ENCODE measurements around the gene HNRNPH1. TPM values are rescaled to one million over a fixed set of nuclear protein-coding genes. Genes with fewer than 3 reads are reported as not detected.

Gene HNRNPH1
- total RNA-seq, 4 donors from 2014 or later, result 459 to 991 (median 620) TPM

DNA sequence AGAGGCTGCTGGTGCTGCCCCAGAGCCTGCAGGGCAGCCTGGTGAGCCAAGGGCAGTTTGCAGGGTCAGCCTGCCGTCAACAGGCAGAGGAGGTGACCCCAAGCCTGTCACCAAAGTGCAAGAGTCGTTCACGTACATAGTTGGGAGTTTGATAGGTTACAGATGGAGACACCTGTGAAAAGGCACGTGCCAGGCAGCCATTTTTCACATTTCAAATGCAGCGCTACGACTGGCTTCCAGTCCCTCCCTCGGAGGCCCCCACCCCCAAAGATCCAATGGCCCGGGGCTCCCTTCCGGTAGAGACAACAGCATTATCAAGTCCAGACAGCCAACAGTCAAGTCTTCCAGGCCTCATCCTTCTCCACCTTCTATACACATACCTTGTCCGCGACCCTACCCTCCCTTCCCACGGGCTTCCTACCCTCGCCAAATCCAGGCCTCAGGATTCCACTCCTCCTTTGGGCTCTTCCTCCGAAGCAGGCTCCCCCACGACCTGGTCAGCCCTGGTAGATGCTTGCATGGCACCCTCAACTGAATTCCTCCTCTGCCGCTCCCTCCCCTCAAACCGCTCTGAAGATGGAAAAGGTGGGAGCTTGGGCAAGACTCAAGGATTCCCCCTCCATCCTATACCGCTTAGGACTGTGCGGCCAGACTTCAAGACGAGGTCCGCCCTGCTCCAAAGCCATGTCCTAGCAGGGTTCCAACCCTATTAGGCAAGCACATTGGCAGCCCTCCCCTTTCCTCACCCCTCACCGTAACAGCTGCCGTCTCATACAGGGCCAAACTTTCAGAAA lies 13.2 kb downstream of the HNRNPH1 start:
- TF ChIP-seq POLR2A (IDR thresholded peaks at IDR 0.05), result no peak
- TF ChIP-seq, protein P1, sequence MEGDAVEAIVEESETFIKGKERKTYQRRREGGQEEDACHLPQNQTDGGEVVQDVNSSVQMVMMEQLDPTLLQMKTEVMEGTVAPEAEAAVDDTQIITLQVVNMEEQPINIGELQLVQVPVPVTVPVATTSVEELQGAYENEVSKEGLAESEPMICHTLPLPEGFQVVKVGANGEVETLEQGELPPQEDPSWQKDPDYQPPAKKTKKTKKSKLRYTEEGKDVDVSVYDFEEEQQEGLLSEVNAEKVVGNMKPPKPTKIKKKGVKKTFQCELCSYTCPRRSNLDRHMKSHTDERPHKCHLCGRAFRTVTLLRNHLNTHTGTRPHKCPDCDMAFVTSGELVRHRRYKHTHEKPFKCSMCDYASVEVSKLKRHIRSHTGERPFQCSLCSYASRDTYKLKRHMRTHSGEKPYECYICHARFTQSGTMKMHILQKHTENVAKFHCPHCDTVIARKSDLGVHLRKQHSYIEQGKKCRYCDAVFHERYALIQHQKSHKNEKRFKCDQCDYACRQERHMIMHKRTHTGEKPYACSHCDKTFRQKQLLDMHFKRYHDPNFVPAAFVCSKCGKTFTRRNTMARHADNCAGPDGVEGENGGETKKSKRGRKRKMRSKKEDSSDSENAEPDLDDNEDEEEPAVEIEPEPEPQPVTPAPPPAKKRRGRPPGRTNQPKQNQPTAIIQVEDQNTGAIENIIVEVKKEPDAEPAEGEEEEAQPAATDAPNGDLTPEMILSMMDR (IDR thresholded peaks at IDR 0.05), result no peak
- no peaks in the 10 kb centered on the region for H3K27me3 ChIP-seq
- peaks cover 78 to 82% of the 10 kb centered on the region in 2 donors for H3K36me3 ChIP-seq
- 82 to 89% methylated on average over 21 to 23 of the region's 23 CpGs for WGBS, 2 donors
- H3K4me3 ChIP-seq (replicated peaks in 1 of 3), result no peak overlapping the region
- peak overlapping the region; percentile 27 to 63 (median 49) for H3K27ac ChIP-seq
- no peak for DNase-seq
- peaks cover 15 to 35% of the 10 kb centered on the region in 2 donors for H3K4me1 ChIP-seq
- intact Hi-C loops (cut with DNase I), result no loop called here
- no peaks in the 10 kb centered on the region for H3K9me3 ChIP-seq

DNA sequence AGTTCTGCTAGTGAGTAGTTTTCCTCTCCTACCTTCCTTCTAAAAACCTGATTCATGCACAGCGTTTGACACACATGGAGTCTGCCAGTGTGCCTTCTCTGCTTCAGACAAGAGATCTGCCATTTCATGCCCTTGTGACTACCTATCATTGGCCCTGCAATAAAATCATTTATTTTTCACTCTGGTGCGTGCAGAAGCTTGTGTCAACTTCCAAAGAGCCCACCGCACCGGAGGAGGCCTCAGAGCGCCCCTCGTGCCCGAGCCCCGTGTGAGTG lies 13.7 kb downstream of the HNRNPH1 start:
- Histone ChIP-seq H3K27me3 (no peaks in the 10 kb centered on the region), H3K4me3 (replicated peaks in 1 of 3) (no peak overlapping the region), H3K36me3 (peaks cover 73 to 78% of the 10 kb centered on the region in 2 donors), H3K4me1 (peaks cover 15 to 35% of the 10 kb centered on the region in 2 donors), H3K27ac (peak overlapping the region; percentile 27 to 63 (median 49)), H3K9me3 (no peaks in the 10 kb centered on the region)
- 70 to 80% methylated on average over 8 of the region's 8 CpGs for WGBS, 2 donors
- intact Hi-C loops (cut with DNase I), result no loop called here
- TF ChIP-seq, protein P1 (IDR thresholded peaks at IDR 0.05), result no peak
- TF ChIP-seq POLR2A (IDR thresholded peaks at IDR 0.05), result no peak
- no peak for DNase-seq

DNA sequence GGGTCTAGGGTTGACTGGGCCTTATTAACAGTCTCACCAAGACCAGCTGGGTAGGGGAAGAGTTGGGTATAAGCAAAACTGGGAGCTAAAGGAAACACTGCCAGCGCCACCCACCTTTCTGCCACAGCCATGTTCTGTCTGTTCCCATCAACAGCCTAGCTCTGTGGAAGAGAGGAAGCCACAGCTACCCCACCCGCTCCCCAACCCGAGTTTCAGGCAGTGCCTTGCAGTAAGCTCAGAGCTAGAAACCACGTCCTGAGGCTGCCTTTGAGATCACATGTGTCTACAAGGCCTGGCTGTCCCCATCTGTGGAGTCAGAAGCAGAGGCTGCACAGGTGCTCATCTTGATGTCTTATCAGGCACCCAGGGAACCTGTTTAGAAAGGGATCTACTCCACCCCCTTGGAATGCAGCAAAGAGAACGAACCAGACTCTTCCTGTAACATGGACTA lies 15.3 kb downstream of the HNRNPH1 start:
- H3K4me3 ChIP-seq (replicated peaks in 1 of 3), result no peak overlapping the region
- TF ChIP-seq POLR2A (IDR thresholded peaks at IDR 0.05), result no peak
- TF ChIP-seq, protein P1 (IDR thresholded peaks at IDR 0.05), result no peak
- WGBS, 2 donors, result 69 to 73% methylated on average over 5 of the region's 5 CpGs
- intact Hi-C loops (cut with DNase I), result no loop called here
- no peaks in the 10 kb centered on the region for H3K9me3 ChIP-seq
- DNase-seq, result no peak
- H3K36me3 ChIP-seq, result peaks cover 60 to 62% of the 10 kb centered on the region in 2 donors
- peak overlapping the region in 2 of 3 donors; percentile 12 to 65 for H3K27ac ChIP-seq
- no peaks in the 10 kb centered on the region for H3K27me3 ChIP-seq
- H3K4me1 ChIP-seq, result peaks cover 15 to 35% of the 10 kb centered on the region in 2 donors

DNA sequence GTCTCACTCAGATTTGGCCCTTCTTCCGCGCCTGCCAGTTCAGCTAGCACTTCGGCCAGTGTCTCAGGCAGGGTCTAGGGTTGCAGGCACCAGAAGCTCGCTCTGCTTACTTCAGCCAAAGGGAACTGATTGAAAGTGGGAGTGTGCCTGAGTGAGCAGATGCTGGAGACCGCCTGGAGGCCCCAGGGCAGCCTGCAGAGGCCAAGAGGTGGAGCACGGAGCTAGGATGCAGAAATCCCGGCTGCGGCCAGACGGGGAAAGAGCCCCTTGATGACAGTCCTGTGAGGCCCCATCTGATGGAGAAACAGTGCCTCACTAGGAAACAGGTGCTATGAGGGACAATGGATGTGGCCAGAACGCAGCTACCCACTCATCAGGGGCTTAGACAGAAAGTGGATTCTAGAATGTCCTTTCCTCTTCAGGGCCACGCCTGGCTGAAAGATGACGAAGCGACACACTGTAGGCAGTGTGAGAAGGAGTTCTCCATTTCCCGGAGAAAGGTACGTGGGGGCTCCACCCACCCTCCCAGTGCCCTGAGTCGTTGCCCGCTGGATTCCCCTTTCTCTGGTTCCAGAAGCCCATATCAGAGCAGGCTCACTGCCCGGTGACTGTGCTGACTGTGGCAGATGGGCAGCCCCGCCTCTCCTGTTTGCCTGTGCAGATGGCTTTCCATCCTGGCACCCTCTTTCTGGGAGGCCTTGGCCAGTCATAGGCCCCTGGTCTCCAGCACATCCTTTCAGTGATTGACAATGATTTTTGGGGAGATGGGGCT lies 16.1 kb downstream of the HNRNPH1 start:
- Histone ChIP-seq H3K4me1 (peaks cover 15 to 35% of the 10 kb centered on the region in 2 donors), H3K9me3 (no peaks in the 10 kb centered on the region), H3K4me3 (replicated peaks in 1 of 3) (no peak overlapping the region), H3K36me3 (peaks cover 59 to 61% of the 10 kb centered on the region in 2 donors), H3K27me3 (no peaks in the 10 kb centered on the region), H3K27ac (no peak overlapping the region)
- intact Hi-C loops (cut with DNase I), result no loop called here
- TF ChIP-seq, protein P1 (IDR thresholded peaks at IDR 0.05), result no peak
- WGBS, 2 donors, result 82% methylated on average over 17 to 18 of the region's 19 CpGs
- no peak for DNase-seq

DNA sequence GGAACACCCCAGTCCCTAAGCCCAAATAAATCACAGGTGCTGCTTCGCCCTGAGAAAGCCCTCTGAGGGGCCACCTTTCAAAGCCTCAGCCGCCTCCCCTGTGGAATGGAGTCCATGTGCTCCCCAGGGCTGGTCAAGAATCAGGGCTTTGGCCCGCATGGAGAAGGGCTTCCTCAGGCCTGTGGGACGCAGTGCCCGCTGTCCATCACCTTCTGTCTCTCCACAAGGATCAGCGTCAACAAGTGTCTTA lies 16.6 kb downstream of the HNRNPH1 start:
- Histone ChIP-seq H3K4me3 (replicated peaks in 1 of 3) (no peak overlapping the region), H3K9me3 (no peaks in the 10 kb centered on the region), H3K27ac (no peak overlapping the region), H3K36me3 (peaks cover 62 to 63% of the 10 kb centered on the region in 2 donors), H3K4me1 (peaks cover 13 to 34% of the 10 kb centered on the region in 2 donors), H3K27me3 (no peaks in the 10 kb centered on the region)
- 93 to 96% methylated on average over 6 of the region's 6 CpGs for WGBS, 2 donors
- intact Hi-C loops (cut with DNase I), result no loop called here
- TF ChIP-seq, protein P1 (IDR thresholded peaks at IDR 0.05), result no peak
- no peak for TF ChIP-seq POLR2A (IDR thresholded peaks at IDR 0.05)
- no peak for DNase-seq
